Smooth muscle cell (in vitro differentiated cells): ENCODE measurements around the gene MED26. TPM values are rescaled to one million over a fixed set of nuclear protein-coding genes. Genes with fewer than 3 reads are reported as not detected.

Source experiments
- DNase-seq: peaks from one replicate; lab custom pipeline; 2025; ENCODE audit not compliant: unreplicated experiment; lab: John Stamatoyannopoulos, UW
- H2AFZ ChIP-seq: fragments of 200-600 bp; sonication (generic); 2 replicates; pipeline ENCODE4 v1.6.0; 2016; ENCODE audit warnings: antibody characterized with exemption, low read depth, mild to moderate bottlenecking
- H3F3A ChIP-seq: fragments of 200-600 bp; sonication (generic); 2 replicates; pipeline ENCODE4 v1.6.0; 2017; ENCODE audit warnings: antibody characterized with exemption, low read depth
- H3K27ac ChIP-seq: fragments of 200-600 bp; sonication (generic); 2 replicates; pipeline ENCODE4 v1.5.1; 2016; ENCODE audit warnings: low read depth, mild to moderate bottlenecking
- H3K27me3 ChIP-seq: fragments of 200-600 bp; sonication (generic); 2 replicates; pipeline ENCODE4 v1.6.1; 2016; ENCODE audit warnings: low read depth, mild to moderate bottlenecking
- H3K36me3 ChIP-seq: fragments of 200-600 bp; sonication (generic); 2 replicates; pipeline ENCODE4 v1.5.1; 2016; ENCODE audit warnings: low read depth
- H3K4me1 ChIP-seq: fragments of 200-600 bp; sonication (generic); 2 replicates; pipeline ENCODE4 v1.5.1; 2016; ENCODE audit warnings: low read depth
- H3K4me2 ChIP-seq: fragments of 200-600 bp; sonication (generic); 2 replicates; pipeline ENCODE4 v1.6.0; 2016; ENCODE audit warnings: mild to moderate bottlenecking
- H3K4me3 ChIP-seq: fragments of 200-600 bp; sonication (generic); 2 replicates; pipeline ENCODE4 v1.5.1; 2016; ENCODE audit warnings: mild to moderate bottlenecking
- H3K79me2 ChIP-seq: fragments of 200-600 bp; sonication (generic); 2 replicates; pipeline ENCODE4 v1.6.0; 2016; ENCODE audit warnings: low read depth, mild to moderate bottlenecking
- H3K9ac ChIP-seq: fragments of 200-600 bp; sonication (generic); 2 replicates; pipeline ENCODE4 v1.6.0; 2016; ENCODE audit warnings: low read depth
- H3K9me3 ChIP-seq: fragments of 200-600 bp; sonication (generic); replicated peaks from 2 replicates; pipeline ENCODE4 v1.5.1; 2016; ENCODE audit warnings: low read depth
- H4K20me1 ChIP-seq: fragments of 200-600 bp; sonication (generic); 2 replicates; pipeline ENCODE4 v1.6.0; 2016; ENCODE audit warnings: low read depth
- CTCF ChIP-seq: fragments of 200-600 bp; sonication (generic); IDR thresholded peaks from 2 replicates; pipeline ENCODE4 v1.5.1; 2017; ENCODE audit warnings: borderline replicate concordance, mild to moderate bottlenecking, antibody characterized with exemption; ENCODE audit not compliant: insufficient read depth, poor library complexity, severe bottlenecking
- WGBS: methylation state at CpG from one replicate; pipeline ENCODE4 v1.1.7; 2016; ENCODE audit warnings: low lambda C conversion rate; 5-methylcytosine and 5-hydroxymethylcytosine counted together
- polyA plus RNA-seq: library from polyadenylated mRNA; unstranded; fragments of >200 nt; fragmentation: Nextera tagmentation; extraction: Ambion mirVana; gene quantifications from 2 replicates; pipeline ENCODE4 v1.2.1, GENCODE V29; 2016
- small RNA-seq: library from RNA; depleted of rRNA; stranded (forward); fragments of <200 nt; gene quantifications from one replicate; pipeline ENCODE3, GENCODE V24; 2014
- total RNA-seq: library from RNA; depleted of rRNA; stranded (reverse); fragments of >200 nt; gene quantifications from 2 replicates; pipeline ENCODE4 v1.2.3, GENCODE V29; 2014

The MED26 gene
- total and polyA plus RNA-seq, 2 experiments from 2014 or later: 6.3 to 9.6 TPM

- H4K20me1 ChIP-seq: peaks cover 4% of the 10 kb centered on the region
- DNase-seq: no peak
- no peaks in the 10 kb centered on the region for H3K4me1 ChIP-seq
- TF ChIP-seq CTCF: no peak
- H3K27ac ChIP-seq: no peak overlapping the region
- H3K27me3 ChIP-seq: no peaks in the 10 kb centered on the region
- no peak overlapping the region for H3K4me3 ChIP-seq
- no peak overlapping the region for H3K4me2 ChIP-seq
- H3K79me2 ChIP-seq: no peaks in the 10 kb centered on the region
- H2AFZ ChIP-seq: no peak overlapping the region
- no peaks in the 10 kb centered on the region for H3F3A ChIP-seq
- H3K9me3 ChIP-seq: no peaks in the 10 kb centered on the region
- 98% methylated on average over 50 of the region's 54 CpGs for WGBS
- H3K9ac ChIP-seq: no peak overlapping the region
- no peaks in the 10 kb centered on the region for H3K36me3 ChIP-seq
Observed at GRCh38 chr19:16524991-16525734, 102.8 kb downstream of the MED26 start.

Small RNAs within 50 kb of the gene (small RNA-seq; reads per million reads assigned to genes)
- 0.11 reads per million for gene RN7SL146P

Other genes starting within 250 kb of the MED26 start
- gene EPS15L1, start 156.2 kb downstream of the MED26 start, total RNA-seq: 12.8 and 16.0 TPM in 2 replicates
- gene EPS15L1, start 156.2 kb downstream of the MED26 start, polyA plus RNA-seq: 15.6 and 18.8 TPM in 2 replicates
- not detected in 2 replicates for gene CALR3, start 132.0 kb downstream of the MED26 start, total RNA-seq
- gene CALR3, start 132.0 kb downstream of the MED26 start, polyA plus RNA-seq: not detected in 2 replicates
- gene C19orf44, start 131.8 kb downstream of the MED26 start, total RNA-seq: 3.3 and 3.9 TPM in 2 replicates
- gene C19orf44, start 131.8 kb downstream of the MED26 start, polyA plus RNA-seq: 2.5 and 3.4 TPM in 2 replicates
- gene CHERP, start 85.8 kb downstream of the MED26 start, total RNA-seq: 4.1 and 9.5 TPM in 2 replicates
- gene CHERP, start 85.8 kb downstream of the MED26 start, polyA plus RNA-seq: 29.2 and 43.4 TPM in 2 replicates
- gene SLC35E1, start 55.8 kb downstream of the MED26 start, total RNA-seq: 35.3 TPM in 2 replicates
- 37.3 and 43.9 TPM in 2 replicates for gene SLC35E1, start 55.8 kb downstream of the MED26 start, polyA plus RNA-seq
- 78.1 and 109 TPM in 2 replicates for gene SMIM7, start 31.9 kb upstream of the MED26 start, total RNA-seq
- 64.4 and 84.9 TPM in 2 replicates for gene SMIM7, start 31.9 kb upstream of the MED26 start, polyA plus RNA-seq
- gene TMEM38A, start 32.9 kb upstream of the MED26 start, total RNA-seq: 0.45 and 0.81 TPM in 2 replicates
- 0.53 and 1.5 TPM in 2 replicates for gene TMEM38A, start 32.9 kb upstream of the MED26 start, polyA plus RNA-seq
- gene NWD1, start 91.6 kb upstream of the MED26 start, total RNA-seq: not detected in 2 replicates
- gene NWD1, start 91.6 kb upstream of the MED26 start, polyA plus RNA-seq: not detected in 2 replicates
- gene SIN3B, start 201.2 kb upstream of the MED26 start, total RNA-seq: 22.4 and 25.1 TPM in 2 replicates
- 16.5 and 29.2 TPM in 2 replicates for gene SIN3B, start 201.2 kb upstream of the MED26 start, polyA plus RNA-seq